Measurements from ENCODE around the gene LSM4.
A peak's percentile ranks its signal among the peaks of the same experiment; 100 is the strongest.

LSM4 gene

GRCh38 chr19:18322759-18323460 lies at the start of gene LSM4:
LSM4 (minus strand) TSS chr19:18323076; CDS start chr19:18323020, 56 bp downstream.
- TF ChIP-seq CTCF (IDR thresholded peaks at IDR 0.05; ENCODE audit: low read depth, low read length, poor library complexity, severe bottlenecking): peak; percentile 44
- TF ChIP-seq EZH2phosphoT487 (IDR thresholded peaks at IDR 0.05; ENCODE audit: borderline replicate concordance, low read length): no peak
- H3K9me2 ChIP-seq (replicated peaks; ENCODE audit: control insufficient read depth, low read length): no peaks in the 10 kb centered on the region
- peaks cover 50% of the 10 kb centered on the region for H3K4me1 ChIP-seq (ENCODE audit: control insufficient read depth, low read length)
- H3F3A ChIP-seq (ENCODE audit: control insufficient read depth, insufficient read depth): peaks cover 16% of the 10 kb centered on the region
- H3K27ac ChIP-seq (ENCODE audit: low read depth, low read length): peak within 1 kb of the TSS; percentile 85
- H3K36me3 ChIP-seq (ENCODE audit: control insufficient read depth, low read length): peaks cover 41% of the 10 kb centered on the region
- H3K4me2 ChIP-seq (ENCODE audit: low read length): peak within 1 kb of the TSS; percentile 98
- H3K9me3 ChIP-seq (ENCODE audit: control insufficient read depth, insufficient read depth, low read length): no peaks in the 10 kb centered on the region
- peaks cover 12% of the 10 kb centered on the region; the same call in 1 of the 2 replicates for H4K20me1 ChIP-seq (ENCODE audit: control insufficient read depth, insufficient read depth, low read depth, low read length)
- no peaks in the 10 kb centered on the region for H3K27me3 ChIP-seq (ENCODE audit: control insufficient read depth, low read length)
- H3K79me2 ChIP-seq (ENCODE audit: control insufficient read depth, low read length): peaks cover 52% of the 10 kb centered on the region
- peak within 1 kb of the TSS; percentile 87 for H3K4me3 ChIP-seq (ENCODE audit: low read length)

- H3K4me2 ChIP-seq (ENCODE audit: low read length): no peak overlapping the region
Measured at GRCh38 chr19:18368504-18369222, 45.8 kb upstream of the LSM4 start.

GRCh38 chr19:18366021-18366435 lies 43.2 kb upstream of the LSM4 start:
- no peak overlapping the region for H3K27ac ChIP-seq (ENCODE audit: low read depth, low read length)
- H3K27me3 ChIP-seq (ENCODE audit: control insufficient read depth, low read length): no peaks in the 10 kb centered on the region
- TF ChIP-seq EZH2phosphoT487 (IDR thresholded peaks at IDR 0.05; ENCODE audit: borderline replicate concordance, low read length): no peak
- TF ChIP-seq CTCF (IDR thresholded peaks at IDR 0.05; ENCODE audit: low read depth, low read length, poor library complexity, severe bottlenecking): no peak
- H3K79me2 ChIP-seq (ENCODE audit: control insufficient read depth, low read length): no peaks in the 10 kb centered on the region
- H3K9me3 ChIP-seq (ENCODE audit: control insufficient read depth, insufficient read depth, low read length): no peaks in the 10 kb centered on the region
- H3K4me2 ChIP-seq (ENCODE audit: low read length): no peak overlapping the region
- no peaks in the 10 kb centered on the region for H3F3A ChIP-seq (ENCODE audit: control insufficient read depth, insufficient read depth)
- H3K4me1 ChIP-seq (ENCODE audit: control insufficient read depth, low read length): peaks cover 14% of the 10 kb centered on the region
- H3K4me3 ChIP-seq (ENCODE audit: low read length): no peak overlapping the region
- no peaks in the 10 kb centered on the region for H3K36me3 ChIP-seq (ENCODE audit: control insufficient read depth, low read length)
- H3K9me2 ChIP-seq (replicated peaks; ENCODE audit: control insufficient read depth, low read length): no peaks in the 10 kb centered on the region
- H4K20me1 ChIP-seq (ENCODE audit: control insufficient read depth, insufficient read depth, low read depth, low read length): no peaks in the 10 kb centered on the region

More at GRCh38 chr19:18368504-18369222, 45.8 kb upstream of the LSM4 start:
- Histone ChIP-seq H4K20me1 (ENCODE audit: control insufficient read depth, insufficient read depth, low read depth, low read length) (no peaks in the 10 kb centered on the region), H3K9me3 (ENCODE audit: control insufficient read depth, insufficient read depth, low read length) (no peaks in the 10 kb centered on the region), H3K27me3 (ENCODE audit: control insufficient read depth, low read length) (no peaks in the 10 kb centered on the region), H3K4me3 (ENCODE audit: low read length) (no peak overlapping the region), H3K79me2 (ENCODE audit: control insufficient read depth, low read length) (no peaks in the 10 kb centered on the region), H3K27ac (ENCODE audit: low read depth, low read length) (no peak overlapping the region), H3F3A (ENCODE audit: control insufficient read depth, insufficient read depth) (no peaks in the 10 kb centered on the region), H3K4me1 (ENCODE audit: control insufficient read depth, low read length) (peaks cover 17% of the 10 kb centered on the region), H3K9me2 (replicated peaks; ENCODE audit: control insufficient read depth, low read length) (no peaks in the 10 kb centered on the region), H3K36me3 (ENCODE audit: control insufficient read depth, low read length) (no peaks in the 10 kb centered on the region)
- TF ChIP-seq CTCF (IDR thresholded peaks at IDR 0.05; ENCODE audit: low read depth, low read length, poor library complexity, severe bottlenecking) (no peak), EZH2phosphoT487 (IDR thresholded peaks at IDR 0.05; ENCODE audit: borderline replicate concordance, low read length) (no peak)
